GM10266 (cell line): ENCODE data around the gene IGF1R.

Experiments
- DNase-seq: peaks from one replicate; pipeline ENCODE4 v3.0.0; 2012; ENCODE audit errors: extremely low spot score
- TF ChIP-seq, protein P1 (sequence below): IDR thresholded peaks from 2 replicates; pipeline ENCODE4 v1.5.1; 2012; ENCODE audit warnings: mild to moderate bottlenecking, low read depth; ENCODE audit not compliant: control insufficient read depth, insufficient read depth; ENCODE audit errors: missing control alignments

IGF1R gene

DNA sequence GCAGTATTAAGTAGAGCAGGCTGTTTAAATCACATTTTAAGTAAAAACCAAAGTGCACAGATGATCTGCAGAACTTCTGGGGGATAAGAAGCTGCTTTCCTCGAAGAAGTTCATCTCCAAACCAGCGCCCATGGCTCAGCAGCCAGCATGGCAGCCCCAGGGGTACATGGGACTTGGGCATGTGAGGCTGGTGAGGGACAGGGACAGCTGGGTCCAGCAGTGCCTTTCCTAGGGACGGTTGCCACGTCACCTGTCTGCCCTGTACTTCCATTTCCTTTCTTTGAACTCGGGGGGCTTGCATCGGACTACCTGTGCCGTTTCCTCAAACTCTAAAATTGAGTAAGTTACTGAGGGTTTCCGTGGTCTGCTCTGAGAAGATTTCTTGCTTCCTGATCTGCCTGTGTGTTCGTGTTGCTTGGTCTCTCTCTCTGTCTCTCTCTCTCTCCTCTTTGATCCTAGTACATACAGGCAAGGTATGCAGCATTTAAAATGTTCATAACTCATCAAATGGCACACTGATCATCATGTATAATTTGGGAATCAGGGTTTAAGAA lies 67.6 kb downstream of the IGF1R start:
- DNase-seq, result no peak
- TF ChIP-seq, protein P1, sequence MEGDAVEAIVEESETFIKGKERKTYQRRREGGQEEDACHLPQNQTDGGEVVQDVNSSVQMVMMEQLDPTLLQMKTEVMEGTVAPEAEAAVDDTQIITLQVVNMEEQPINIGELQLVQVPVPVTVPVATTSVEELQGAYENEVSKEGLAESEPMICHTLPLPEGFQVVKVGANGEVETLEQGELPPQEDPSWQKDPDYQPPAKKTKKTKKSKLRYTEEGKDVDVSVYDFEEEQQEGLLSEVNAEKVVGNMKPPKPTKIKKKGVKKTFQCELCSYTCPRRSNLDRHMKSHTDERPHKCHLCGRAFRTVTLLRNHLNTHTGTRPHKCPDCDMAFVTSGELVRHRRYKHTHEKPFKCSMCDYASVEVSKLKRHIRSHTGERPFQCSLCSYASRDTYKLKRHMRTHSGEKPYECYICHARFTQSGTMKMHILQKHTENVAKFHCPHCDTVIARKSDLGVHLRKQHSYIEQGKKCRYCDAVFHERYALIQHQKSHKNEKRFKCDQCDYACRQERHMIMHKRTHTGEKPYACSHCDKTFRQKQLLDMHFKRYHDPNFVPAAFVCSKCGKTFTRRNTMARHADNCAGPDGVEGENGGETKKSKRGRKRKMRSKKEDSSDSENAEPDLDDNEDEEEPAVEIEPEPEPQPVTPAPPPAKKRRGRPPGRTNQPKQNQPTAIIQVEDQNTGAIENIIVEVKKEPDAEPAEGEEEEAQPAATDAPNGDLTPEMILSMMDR, result no peak

DNA sequence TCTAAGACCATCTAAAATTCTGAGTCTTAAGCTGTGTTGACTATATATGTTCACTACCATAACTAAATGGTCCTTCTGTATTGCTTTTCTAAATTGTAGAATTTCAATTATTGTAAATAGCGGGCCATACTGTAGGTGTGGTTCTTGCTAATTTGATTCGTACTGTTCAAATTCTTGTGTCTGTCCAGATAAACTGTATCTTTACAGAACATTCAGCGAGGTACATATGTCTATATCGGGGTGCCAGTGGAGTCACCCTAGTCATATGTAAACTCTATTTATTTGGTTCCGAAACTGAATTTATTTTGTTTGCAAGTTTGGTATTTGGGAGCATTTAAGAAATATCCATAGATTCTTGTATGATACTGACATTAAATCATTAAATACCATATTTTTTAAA lies 69.0 kb downstream of the IGF1R start:
- no peak for DNase-seq
- TF ChIP-seq, protein P1, result no peak

DNA sequence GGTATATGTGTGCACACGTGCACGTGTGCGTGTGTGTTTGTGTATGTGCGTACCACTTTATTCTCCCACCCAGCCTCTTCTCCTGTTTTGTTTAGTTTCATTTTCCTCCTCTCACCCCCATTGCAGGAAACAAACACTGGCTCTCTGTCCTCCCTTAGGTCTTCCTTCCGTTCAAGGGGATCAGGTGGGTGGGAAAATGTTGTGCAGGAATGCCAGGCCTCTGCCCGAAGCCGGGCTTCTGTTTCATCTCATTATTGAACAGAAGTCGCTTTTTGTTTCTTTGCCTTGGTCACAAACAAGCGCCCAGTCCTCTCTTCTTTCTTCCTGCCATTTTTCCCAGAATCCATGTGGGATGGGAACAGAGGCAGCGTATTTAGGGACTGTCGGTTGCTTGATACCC lies 69.6 kb downstream of the IGF1R start:
- TF ChIP-seq, protein P1, result no peak
- no peak for DNase-seq

DNA sequence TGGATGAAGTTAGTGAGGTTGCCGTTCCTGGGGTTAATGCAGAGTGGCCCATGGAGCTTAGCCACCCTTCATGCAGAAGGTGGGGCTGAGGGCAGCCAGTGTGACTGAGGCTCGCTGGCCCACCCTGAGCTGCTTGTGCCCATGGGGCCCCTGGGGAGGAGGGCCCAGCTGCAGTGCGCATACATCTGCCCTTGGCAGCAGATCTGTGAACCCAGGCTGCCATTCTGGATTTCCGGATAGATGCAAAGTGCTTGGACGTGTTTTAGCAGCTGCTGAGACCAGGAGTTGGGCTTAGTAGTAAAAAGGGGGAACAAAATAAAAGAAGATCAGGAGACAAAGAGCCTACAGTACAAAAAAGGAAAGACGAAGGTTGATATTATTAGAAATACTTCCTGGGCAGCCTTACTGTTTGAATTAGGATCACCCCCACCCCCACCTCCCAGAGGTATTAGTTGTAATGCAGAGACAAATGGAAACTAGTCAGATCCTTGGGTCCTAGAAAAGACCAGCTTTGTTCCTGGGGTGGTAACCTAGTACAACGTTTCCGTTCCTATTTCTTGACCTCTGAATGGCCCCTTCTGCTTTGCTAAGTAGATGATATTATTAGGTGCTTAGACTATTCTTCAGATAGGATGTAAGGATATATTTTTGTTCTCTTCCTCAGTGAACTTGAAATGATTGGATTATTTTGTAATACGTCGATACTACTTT lies 70.2 kb downstream of the IGF1R start:
- TF ChIP-seq, protein P1, result no peak

DNA sequence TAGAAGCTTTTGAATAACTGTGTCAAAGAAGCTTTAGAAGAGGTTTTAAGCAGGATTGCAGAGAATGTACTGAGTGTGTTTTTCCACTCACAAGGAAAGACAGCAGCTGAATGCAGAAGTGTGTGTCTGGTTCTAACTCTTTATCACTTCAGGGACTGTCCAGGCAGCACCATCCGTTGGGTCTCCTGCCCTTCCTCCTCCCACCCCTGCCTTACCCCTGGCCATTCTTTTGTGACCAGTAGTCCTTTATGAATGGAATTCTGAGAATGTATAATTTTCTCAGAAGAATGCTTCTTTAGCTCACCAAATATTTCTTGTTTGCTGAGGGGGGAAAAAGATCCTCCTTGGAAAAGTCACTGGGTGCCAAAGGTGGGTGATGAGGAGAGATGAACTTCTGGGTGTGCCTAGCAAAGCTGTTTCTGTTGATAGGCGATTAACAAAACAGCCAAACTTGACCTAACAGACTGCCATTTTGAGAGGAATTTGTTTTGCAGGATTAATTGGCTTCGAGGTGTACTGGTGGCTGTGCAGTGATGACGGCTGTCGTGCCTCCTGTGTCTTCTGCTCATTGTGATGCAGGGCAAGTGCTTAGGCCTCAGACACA lies 70.9 kb downstream of the IGF1R start:
- DNase-seq, result no peak
- TF ChIP-seq, protein P1, result no peak

More for the DNA sequence above, 70.2 kb downstream of the IGF1R start:
- no peak for DNase-seq

DNA sequence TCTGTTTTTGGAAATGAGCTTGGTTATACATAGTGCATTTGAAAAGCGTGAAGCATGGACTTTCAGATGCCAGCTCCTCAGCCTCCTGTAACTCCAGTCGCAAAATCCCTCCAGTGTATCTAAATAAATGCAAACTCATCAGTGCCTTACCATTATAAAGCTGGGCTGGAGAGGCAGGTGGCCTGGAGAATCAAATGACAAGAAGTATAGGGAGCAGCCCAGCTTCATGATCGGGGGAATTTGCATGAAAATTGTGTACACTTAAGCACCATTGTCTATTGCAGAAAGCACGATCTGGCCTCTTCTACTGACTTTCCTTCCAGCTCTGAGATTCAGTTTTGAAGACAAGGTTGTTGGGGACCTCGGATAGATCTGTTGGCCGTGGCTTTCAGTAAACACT lies 71.7 kb downstream of the IGF1R start:
- DNase-seq, result no peak
- TF ChIP-seq, protein P1, result no peak
